HK-2 (cell line): ENCODE measurements around the gene KCNA10.

Experiments
- DNase-seq: peaks from one replicate; pipeline ENCODE4 v3.0.0-alpha.2; 2018; ENCODE audit not compliant: unreplicated experiment

The KCNA10 gene

DNA sequence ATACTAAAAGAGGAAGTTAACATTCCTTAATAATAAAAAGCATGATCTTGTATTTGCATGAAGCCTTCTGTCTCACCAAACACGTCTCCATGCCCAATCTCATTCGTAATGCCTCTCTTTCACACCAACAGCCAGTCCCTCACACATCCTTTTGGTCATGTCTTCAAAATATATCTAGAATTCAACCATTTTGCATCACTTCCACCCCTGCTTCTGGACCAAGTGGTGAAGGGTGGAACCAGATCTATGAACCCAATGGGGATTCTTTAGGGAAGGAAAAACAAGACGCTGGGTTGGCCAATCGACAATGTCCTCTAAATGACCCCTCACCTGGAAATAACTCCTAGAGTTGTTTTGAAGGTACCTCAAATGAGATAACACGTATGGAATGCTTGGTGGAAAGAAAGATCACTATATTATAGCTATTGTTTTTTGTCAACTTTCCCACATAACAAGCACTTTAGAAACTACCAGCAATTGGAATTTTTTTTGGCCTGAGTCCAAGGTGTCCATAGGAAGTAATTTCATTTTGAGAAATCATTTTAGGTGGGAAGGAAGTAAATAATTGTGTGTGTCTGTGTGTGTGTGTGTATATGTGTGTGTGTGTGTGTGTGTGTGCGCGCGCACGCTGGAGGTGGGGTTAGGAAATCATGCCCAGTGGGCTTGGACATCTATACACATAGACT, at the start of gene KCNA10:
TSS of gene KCNA10 (minus strand) at position 51 of the 686 bp plus-strand sequence. CDS start 388 bp downstream, outside the sequence.
- no peak for DNase-seq

DNA sequence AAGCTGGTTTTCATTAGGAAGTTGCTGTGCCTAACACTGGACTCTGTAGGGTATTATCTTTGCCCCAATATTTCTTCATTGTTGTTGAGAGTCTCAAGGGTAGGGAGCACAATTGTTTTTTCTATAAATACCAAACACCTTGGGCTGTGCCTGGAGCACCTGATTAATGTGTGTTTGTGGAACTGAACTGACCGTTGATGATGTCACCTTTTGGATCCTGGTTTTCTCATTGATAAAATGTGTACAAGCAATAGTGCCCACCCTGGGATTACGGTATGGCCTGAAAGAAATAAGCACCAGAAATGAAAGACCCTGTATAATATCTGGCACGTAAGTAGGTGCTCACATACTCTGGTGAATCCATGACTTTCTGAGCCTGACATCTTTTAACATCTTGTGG, 47.9 kb upstream of the KCNA10 start:
- no peak for DNase-seq

DNA sequence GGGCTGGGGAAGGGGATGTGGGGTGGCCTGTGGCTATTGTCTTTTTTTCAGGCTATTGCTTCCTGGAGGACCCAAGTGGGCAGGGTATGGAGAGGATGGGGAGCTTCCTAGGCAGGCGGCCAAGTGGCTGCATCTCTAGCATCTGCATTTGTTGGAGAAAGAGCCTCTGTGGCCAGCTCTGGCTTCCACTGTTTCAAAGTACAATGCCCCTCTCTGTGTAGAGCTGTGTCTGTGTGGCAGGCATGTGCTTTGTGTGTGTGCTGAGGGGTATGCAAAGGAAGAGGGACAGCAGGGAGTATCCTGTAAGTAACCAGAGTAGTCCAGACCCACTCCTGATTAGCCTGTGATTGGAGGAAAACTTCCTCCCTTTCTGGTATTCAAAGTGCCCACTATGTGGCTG, 46.6 kb upstream of the KCNA10 start:
- no peak for DNase-seq

DNA sequence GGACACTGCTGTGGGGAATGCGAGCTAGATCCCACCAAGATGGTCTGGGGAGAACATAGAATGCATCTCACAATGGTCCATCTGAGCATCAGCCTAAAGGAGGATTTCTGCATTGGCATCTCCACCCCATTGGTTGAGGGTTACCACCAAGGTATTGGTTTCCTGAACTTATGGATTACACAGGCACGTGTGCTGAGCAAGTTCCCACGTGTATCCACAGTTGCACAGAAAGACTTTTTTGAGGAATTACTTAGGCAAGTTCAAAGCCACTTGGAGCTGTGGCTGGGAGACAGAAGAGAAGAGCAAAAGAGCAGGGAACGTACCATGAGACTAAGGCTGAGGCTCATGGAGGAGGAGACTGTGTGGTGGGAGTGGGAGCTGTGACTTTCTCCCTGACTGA, 44.1 kb upstream of the KCNA10 start:
- no peak for DNase-seq

DNA sequence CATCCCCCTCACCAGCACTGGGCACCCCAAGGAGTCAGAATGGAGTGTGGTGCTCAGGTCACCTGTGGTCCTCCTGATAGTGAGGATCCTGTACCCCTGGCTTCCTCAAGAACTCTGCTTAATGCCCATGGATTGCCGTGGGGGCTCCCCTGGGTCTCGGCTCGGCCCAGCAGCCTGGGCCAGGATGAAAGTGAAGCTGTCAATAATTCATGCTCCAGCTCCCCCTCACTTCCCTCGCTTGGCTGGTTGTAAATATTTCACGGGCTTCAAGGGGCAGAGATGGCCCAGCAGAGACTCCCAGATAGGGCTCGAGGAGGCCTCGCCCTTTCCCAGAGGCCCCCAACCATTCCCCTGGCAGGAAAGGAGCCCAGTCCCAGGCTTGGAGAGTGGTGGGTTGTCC, 42.6 kb upstream of the KCNA10 start:
- no peak for DNase-seq

DNA sequence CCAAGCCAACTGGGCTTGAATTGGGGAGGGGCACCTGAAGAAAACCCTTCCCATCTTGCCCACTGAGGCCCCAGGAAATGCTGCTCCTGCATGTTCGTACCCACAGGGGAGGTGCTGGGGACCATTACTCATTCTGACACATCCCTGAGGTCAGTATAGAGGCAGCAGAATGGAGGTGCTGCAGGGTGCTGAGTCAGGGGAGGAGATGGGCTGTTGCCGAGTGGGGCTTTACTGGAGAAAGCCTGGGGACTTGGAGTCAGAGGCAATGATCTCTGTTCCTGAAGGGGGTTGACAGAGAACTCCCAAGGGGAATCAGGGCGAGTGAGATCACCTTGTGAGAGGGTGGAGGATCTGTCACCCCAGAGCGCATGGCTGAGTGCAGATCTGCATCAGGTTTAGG, 40.2 kb upstream of the KCNA10 start:
- DNase-seq: peak; percentile 10

DNA sequence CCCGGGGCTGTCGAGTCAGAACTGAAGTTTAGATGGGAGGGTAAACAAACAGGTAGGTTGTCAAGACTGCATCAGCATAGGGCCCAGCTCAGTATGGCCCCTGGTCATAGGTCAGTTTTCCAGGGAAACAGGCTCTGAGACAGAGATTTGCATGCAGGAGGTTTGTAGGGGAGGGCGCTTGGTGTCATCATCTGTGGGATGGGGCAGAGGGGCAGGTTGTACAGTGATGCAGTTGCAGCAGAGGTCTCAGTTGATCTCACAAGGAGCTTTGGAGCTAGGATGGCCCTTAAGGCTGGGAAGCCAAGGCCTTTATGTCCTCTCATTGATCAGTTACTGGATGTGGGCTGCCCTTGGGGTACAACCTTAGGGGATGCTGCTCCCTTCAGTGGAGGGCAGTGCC, 38.5 kb upstream of the KCNA10 start:
- DNase-seq: no peak

DNA sequence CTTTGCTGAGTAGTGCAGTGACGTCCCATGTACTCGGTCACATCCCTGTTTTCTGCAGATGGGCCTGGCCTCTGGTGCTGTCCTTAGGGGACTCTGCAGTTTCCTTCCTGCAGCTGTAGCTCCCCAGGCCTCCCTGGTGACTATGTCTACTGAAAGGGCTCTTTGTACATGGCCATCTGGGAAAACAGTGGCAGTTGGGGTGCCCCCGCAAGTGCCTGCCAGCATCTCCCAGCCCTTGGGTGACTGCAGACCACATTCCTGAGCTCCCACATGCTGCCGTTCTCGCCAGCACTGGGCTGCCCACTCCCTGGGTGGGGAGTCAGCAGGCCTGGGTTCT, 37.5 kb upstream of the KCNA10 start:
- DNase-seq: no peak

DNA sequence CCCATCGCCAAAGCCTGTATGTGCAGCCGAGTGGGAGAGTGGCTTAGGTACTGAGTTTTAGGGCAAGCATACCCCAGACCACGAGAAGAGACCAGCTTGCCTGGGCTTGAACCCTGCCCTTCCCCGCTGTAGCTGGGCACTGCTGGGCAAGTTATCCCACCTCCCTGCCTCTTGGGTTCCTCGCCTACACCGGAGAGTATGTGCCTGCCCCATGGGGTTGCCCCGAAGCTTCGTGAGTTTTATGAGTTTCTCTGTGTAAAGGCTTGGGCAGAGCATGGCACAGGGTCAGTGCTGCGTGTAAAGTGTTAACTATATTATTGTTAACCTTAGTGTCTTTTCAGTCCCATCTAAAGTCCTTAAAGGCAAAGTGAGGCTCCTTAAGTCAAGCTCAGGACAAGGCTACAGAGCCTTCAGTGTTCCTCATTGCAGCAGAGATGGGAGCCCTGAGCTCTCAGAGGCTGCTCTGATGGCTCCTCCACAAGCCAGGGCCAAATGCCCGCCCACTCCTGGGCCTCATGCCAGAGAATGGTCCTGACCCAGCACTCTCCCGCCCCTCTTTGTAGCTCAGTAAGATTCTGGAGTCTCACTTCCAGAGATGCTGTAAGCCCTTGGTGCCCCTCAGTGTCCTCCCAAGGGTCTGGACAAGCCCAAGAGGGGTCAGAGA, 37.0 kb upstream of the KCNA10 start:
- DNase-seq: no peak

DNA sequence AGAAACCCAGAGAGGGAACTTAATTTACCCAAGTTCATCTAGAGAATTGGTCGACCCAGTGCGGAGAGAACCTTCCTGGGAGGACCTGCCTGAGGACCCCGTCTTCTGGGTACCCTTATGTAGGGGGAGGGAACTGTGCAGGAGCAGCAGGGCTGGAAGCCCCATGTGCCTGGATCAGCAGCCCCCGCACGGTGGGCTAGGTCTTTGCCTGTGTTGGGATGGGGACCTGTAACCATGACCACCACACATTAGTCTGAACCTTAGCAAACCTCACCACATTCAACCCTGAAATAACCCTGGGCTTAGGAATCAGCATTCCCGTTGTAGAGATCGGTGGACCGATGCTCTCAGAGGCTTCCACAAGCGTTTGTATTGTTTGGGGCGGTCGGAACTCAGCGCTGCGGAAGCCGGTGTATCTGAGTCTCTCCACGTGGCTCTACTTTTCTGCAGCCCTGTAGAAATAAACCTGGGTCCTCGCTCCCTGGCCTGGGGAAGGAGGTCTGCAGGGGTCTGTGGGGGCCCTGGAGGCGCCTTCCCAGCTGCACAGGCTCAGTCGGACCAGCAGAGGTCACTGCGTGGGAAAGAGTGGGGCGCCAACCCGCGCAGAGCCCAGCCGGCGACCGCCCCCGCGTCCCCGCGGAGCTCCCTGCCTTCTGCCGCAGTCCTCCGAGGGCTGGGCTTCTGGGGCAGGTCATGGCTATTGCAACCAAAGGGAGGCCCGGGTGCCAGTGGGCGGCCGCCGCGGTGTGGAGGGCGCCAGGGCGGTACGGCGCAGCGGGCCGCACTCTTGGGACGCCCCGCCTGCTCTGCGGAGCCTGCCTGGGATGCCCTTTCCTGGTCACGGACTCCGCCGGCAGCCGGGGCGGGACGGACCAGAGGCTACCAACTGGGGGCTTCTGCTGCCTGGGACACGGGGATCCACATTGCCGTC, 36.2 kb upstream of the KCNA10 start:
- no peak for DNase-seq

DNA sequence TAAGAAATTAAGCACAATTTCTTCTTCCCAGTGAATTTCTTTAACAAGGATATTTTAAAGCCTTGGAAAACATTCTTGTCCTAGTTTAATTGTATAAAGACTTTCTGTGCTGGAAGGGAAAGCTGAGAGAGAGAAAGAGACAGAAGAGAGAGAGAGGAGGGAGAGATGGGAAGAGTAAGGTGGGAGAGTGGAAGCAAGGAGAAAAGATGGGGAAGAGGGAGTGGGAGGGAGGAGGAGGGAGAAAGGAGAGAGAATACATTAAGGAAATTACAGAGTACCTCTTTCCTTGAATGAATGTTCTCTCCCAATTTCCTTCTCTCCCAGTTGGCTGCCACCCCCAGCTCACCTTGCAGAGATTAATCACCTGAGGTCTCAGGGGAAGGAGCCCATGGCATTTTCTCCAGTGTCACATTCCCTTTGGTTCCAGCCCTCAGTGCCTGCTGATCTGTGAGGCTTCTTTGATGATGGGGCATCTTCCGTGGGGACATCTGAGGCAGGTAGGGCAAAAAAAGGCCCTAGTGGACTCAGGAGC, 32.4 kb upstream of the KCNA10 start:
- DNase-seq: no peak

DNA sequence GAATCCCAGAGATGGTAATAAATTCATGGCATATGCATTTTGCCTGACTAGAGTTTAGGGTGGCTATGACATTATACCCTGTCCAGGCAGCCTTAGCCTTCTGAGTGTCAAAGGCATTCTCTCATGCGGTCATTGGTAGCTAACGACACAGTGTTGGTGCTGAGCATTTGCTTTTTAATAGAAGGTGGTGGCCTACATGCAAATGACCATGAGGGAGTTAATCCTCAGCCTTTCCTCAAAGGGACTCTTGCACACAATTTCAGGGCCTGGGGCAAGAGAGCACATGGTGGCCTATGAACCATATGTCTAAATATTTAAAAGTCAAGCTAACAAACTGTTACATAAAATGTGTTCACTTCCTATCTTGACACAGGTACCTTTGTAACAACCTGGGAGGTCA, 30.9 kb upstream of the KCNA10 start:
- DNase-seq: no peak

DNA sequence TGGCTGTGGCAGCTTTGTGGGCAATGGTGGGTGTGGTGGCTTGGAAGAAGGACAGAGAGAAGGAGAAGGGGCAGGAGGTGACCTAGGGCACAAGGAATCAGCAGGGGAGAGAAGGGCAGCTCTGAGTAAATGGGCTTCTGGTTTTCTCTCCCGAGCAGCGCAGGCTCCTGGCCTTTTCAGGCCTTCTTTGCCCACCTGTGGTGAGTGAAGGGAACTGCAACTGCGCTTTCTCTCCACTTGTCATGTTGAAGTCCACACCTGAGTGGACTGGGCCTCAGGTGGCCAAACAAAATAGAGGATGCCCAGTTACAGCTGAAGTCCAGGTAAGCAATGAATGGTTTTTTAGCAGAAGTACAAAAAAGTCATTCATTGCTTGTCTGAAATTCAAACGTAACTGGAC, 29.4 kb upstream of the KCNA10 start:
- peak; percentile 18 for DNase-seq

DNA sequence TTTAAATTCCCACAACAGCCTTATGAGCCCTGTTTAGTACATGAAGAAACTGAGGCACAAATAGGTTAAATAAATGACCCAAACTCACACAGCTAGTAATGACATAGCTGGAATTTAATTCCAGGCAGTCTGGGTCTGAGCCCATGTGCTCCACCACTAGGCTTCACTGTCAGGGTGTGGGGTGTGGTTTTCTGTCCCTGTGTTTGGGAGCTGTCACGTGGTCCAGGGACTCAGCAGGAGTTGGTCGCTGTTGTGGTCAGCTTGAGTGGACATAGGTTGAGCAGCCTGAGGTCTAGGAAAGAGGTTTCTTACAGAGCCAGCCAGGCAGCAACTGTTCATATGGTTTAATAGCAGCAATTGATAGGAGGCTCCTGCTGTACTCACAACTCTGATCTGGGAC, 28.0 kb upstream of the KCNA10 start:
- no peak for DNase-seq

DNA sequence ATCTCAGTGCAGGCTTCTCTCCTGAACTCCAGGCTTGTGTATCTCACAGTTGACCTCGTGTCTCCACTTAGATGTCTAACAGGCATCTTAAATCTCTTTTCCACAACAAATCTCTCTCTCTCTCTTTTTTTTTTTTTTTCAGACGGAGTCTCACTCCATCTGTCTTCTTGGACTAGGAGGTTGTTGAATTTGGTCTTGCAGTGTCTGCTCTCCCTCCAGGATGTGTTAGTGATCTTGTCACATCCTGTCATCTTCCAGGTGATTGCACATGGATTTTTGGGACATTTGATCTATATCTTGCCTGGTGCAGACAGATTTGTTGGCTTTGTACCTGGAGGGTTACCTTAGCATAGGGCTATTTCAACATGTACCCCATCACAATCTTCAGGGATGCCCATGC, 26.5 kb upstream of the KCNA10 start:
- no peak for DNase-seq

DNA sequence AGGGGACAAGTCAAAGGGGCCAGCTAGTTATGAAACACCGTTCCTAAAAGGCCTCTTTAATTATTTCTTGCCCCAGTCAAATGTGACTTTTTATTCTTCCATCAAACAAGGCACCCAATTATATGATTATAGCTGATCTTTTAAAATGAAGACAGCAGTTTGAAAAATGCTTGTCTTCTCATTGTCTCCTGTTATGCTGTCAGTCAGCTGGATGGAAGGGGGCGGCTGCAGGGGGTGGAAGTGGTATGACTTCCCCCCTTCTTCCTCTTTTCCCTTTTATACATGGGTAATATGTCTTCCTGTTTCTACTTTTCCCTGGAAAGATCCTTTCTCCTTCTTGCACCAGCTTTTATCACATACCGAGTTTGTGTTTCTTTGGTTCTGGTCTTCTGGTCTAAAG, 25.8 kb upstream of the KCNA10 start:
- DNase-seq: no peak

DNA sequence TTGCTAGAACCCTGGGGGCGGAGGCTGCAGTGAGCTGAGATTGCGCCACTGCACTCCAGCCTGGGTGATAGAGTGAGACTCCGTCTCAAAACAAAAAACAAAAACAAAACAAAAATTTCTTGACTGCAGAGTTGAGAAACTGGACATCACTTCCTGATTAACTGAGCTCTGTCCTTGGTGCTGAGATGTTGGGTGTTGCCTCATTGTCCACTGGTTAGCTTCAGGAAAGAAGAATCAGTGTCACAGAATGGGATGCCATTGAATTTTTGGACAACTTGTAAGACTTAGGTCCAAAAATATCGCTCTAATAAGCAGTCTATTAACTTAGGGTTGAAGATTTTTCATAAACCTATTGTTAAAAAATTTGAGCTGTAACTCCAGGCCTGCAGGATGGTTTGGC, 23.8 kb upstream of the KCNA10 start:
- DNase-seq: no peak

DNA sequence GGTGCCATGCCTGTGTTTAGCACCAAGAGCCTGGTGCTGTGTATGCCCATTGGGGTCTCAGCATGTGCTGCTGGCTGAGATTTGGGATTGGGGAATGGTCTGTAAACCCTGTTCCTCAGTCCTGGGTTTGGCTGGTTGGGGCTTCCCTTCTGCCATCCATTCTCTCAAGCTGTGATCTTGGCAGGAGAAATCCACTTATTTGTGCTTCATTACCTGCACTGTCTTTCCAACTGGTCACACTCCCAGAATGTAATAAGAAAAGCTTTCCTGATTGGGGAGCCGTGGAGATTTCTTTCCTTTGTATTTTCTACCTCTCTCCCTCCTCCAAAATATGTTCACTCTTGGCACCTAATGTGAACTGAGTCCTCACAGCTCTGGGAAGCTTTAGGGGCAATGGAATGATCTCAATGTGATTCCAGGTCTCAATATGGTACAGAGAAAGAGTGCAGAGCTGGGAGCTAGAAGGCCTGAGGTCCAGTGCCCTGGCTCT, 23.0 kb upstream of the KCNA10 start:
- no peak for DNase-seq

DNA sequence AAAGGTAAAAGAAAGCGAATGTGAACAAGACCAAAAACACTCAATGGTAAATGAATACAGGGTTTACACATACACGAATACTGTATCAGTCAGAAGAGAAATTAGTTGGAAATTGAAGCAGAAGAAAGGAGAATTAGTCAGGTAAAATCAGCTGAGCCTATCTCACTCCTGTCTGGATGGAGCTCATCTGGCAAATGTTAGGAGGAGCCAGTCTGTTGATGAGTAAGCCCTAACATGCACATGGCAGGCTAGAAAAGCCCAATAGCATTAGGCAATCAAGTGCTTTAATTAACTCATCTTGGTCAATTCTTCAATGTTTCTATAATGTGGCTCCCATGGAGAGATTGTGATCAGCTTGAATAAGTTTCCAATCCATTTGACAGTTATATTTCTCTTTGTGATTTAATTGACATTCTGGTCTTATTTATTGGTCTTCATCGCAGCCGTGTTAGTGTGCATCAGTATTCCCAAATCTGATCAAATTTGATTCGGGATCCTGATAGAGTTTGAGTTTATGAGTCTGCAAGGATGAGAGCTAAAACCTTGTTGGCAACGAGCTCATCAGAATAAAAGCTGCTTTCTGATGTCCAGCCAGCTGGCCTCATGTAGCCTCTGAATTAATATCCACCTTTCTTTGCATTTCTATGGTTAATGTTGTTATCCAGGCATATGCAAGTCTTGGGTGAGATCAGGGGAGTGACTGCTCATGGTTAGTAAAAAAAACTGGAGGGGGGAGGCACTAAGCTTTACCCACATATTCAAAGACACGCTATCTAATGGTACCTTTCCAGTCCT, 22.1 kb upstream of the KCNA10 start:
- DNase-seq: no peak

DNA sequence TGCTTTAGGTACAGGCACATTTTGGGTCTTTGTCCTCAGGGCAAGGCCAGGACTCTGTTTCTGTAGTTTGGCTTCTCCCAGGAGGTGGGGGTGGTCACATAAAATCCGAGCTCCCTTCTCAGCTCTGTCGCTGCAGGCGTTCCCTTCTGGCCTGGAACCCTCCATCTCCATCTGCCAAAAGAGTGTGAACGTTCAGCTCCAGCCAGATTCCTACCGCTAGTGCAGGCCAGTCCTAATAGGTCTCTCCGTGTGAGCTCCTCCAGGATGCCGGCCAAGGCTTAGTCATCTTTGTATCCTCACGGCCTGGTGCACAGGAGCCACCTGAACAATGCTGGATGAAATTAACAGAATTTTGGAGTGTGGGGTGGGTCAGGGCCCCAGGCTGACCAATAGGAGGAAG, 19.9 kb upstream of the KCNA10 start:
- DNase-seq: no peak

DNA sequence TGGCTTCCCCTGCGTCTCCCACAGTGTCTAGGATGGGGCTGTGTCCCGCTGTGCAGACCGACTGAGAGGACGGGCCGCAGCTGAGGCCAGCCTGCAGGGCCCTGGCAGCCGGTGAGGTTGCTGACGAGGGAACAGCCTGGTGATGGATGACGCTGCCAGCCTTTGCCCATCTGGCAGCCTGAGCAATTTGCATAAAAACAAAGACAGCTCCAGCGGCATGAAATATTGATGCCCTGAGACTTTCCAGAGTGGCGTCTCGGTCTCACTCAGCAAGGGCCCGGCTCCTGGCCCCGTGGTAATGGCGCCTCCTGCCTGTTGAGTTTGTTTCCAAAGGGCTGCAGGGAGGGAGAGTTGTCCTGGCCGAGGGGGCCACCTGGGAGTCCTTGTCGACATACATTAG, 19.1 kb upstream of the KCNA10 start:
- no peak for DNase-seq

DNA sequence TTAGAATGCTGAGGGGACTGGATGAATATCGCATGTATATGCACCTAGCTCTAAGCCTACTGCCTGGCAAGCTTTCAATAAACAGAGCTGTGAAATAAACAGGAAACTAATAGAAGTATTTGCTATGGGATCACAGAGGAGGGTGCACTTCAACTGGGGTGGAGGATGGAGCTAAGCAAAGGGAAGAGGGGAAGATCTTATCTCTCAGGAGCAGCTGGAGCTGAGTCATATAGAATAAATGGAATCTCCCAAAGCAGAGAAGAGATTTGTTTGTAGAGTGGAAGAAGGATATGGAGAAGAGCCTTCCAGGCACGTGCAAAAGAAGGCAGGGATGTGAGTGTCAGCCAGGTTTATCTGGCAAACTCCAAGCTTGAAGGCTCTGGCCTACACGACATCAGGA, 17.0 kb upstream of the KCNA10 start:
- DNase-seq: no peak
